HG03045 (cell line): ENCODE data around the gene CLTB.
"Not testable (repeated sequence)": the region's sequence is repeated elsewhere in the genome, so short reads cannot be mapped to it uniquely, and the experiment has no call there.

Experiments used
- ATAC-seq: cut with Tn5 transposase; IDR thresholded peaks from one replicate; pipeline ENCODE4 v1.9.1; 2021; ENCODE audit warnings: mild to moderate bottlenecking, moderate library complexity; ENCODE audit not compliant: unreplicated experiment

CLTB gene

GRCh38 chr5:176429972-176430371, 13.6 kb upstream of the CLTB start:
- no peak for ATAC-seq

DNA sequence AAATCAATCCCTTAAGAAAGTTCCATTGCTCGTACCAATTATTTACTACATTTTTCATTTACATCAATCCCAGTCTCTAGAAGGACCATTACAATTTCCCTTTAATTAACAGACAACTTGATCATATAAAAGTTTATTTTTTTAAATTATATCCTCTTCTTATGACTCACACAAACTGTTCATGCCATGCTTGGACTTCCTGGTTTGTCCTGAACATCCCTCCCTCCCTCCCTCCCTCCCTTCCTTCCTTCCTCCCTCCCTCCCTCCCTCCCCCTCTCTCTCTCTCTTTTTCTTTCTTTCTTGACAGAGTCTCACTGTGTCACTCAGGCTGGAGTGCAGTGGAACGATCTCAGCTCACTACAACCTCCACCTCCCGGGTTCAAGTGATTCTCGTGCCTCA, 11.6 kb upstream of the CLTB start:
- no peak for ATAC-seq

GRCh38 chr5:176426876-176427275, 10.5 kb upstream of the CLTB start:
- no peak for ATAC-seq

- no peak for ATAC-seq
Measured at GRCh38 chr5:176425791-176426190, 9.5 kb upstream of the CLTB start.

DNA sequence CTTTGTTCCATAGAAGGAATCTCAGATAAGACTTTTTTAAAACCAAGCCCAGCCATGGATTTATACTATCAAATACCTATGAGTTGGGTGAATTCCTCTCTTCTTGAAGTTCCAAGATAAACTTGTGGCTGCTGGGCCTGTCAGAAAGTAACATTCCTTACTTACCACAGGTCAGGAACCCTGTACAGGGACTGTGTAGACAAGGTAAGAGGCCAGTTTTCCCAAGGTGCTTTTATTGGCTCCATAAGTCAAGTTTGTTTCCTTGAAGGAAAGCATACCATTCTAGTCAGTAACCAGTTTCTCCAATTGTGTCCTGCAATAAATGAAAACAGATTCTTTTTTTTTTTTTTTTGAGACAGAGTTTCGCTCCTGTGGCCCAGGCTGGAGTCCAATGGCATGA, 8.8 kb upstream of the CLTB start:
- no peak for ATAC-seq

- no peak for ATAC-seq
Measured at GRCh38 chr5:176424181-176424580, 7.8 kb upstream of the CLTB start.

DNA sequence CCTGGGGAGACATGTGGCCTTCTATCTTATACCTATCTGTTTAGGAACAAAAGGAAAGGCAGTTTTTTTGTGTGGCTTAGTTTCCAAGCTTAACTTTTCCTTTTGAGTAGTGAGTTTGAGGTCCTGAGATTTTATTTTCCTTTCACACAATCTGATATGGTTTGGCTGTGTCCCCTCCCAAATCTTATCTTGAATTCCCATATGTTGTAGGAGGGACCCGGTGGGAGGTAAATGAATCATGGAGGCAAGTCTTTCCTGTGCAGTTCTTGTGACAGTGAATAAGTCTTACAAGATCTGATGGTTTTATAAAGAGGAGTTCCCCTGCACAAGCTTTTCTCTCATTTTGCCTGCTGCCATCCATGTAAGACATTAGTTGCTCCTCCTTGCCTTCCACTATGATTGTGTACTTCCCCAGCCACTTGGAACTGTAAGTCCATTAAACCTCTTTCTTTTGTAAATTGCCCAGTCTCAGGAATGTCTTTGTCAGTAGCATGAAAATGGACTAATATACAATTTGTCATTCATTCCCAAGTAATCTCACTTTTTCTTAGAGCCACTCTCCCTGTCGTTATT, 4.7 kb upstream of the CLTB start:
- no peak for ATAC-seq

GRCh38 chr5:176420086-176420485, 3.7 kb upstream of the CLTB start:
- no peak for ATAC-seq

GRCh38 chr5:176418251-176418650, 1.9 kb upstream of the CLTB start:
- no peak for ATAC-seq

- no peak for ATAC-seq
Measured at GRCh38 chr5:176416965-176417364, 626 bp upstream of the CLTB start.

DNA sequence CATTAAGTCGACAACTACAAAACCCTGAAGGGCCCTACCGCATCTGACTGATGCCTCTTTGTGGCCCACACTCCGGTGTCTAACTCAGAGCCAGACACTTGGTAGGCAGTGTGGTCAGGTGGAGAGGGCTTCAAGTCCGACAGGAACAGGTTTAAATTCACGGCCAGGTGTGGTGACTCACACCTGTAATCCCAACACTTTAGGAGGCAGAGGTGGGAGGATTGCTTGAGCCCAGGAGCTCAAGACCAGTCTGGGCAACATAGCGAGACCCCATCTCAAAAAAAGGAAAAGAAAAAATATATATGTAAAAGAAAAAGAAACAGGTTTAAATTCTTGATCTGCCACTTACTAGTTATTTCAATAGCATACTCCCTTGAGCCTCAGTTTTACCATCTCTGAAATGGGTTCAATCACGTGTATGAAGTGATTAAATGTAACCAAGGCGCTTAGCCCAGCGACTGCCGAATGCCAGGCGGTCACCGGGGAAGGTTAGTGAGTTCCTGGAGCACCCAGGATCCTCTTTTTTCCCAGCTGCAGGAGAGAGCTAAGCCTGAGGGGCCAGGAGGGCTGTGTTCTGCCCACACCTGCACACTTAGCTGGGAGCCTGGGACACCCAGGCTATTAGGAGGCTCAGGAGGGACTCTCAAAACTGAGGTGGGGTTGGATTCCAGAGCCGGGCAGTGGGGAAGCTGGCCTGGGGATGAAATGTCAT, 943 bp downstream of the CLTB start:
- no peak for ATAC-seq

- ATAC-seq, result no peak
Measured at GRCh38 chr5:176414704-176415103, 1.6 kb downstream of the CLTB start.

DNA sequence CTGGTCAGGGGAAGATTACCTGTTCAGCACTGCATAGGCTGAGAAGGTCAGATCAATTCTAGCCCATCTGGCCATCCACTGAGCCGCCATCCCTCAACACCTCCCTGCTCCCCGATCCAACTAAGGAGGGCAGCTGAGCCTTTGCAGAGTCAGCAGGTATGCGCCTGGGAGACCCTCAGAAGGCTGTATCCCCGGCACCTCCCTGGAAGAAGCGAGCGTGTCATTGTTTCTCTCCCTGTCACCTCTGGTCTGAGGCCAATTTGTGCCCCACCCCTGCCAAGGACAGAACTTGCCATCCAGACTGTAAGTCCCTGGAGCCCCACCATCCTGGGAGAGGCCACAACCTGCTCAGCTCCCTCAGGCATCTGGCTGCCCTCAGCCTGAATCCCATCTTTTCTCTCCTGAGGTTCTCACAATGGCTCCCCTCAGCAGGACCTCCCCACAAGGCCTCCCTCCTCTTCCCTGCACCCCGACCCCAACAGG, 2.6 kb downstream of the CLTB start:
- ATAC-seq, result no peak

DNA sequence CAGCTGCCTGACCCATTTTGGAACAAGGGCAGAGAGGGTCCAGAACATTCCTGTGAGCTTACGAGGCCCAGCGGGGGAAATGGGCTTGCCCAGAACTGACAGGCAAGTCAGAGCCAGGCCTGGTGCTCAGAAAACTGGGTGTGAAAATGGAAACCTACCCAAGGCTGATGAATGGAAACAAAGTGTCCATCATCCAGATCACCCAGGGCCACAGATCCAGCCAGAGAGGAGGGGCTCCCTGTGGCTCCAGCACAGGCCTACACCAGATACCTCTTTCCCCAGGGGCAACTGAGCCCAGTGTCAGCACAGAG, 3.1 kb downstream of the CLTB start:
- no peak for ATAC-seq

- no peak for ATAC-seq
Measured at GRCh38 chr5:176412517-176413254, 3.7 kb downstream of the CLTB start.

DNA sequence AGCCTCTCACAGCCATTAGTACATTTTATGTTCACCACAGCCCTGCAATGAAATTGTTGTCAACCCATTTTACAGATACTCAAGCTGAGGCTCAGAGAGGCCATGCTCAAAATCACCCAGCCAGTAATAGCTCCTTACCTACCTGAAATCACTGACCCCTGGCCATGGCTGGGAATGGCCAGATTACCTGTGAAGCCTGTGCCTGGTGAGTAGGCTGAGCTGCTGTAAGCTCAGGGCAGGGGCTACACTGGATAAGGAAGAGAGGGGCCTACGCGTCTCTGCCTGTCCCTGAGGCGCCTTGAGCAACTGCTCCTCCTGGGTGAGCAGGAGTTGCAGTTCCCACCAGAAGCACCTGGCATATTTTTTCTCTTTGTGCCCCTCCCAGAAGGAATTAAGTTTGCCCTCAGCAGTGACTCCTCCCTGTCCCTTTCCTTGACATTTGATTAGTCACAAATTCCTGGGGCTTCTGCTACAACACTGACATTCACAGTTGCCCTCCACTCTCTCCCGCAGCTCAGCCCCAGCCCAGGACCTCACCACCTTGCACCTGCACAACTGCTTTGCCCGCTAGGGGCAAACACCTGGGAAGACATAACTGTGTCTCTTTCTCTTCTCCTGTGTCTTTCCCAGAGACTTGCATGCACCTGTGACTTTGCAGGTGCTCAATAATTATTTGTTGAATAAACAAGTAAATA, 5.7 kb downstream of the CLTB start:
- no peak for ATAC-seq

- no peak for ATAC-seq
Measured at GRCh38 chr5:176409765-176410164, 6.6 kb downstream of the CLTB start.

GRCh38 chr5:176408590-176408989, 7.7 kb downstream of the CLTB start:
- ATAC-seq, result no peak

DNA sequence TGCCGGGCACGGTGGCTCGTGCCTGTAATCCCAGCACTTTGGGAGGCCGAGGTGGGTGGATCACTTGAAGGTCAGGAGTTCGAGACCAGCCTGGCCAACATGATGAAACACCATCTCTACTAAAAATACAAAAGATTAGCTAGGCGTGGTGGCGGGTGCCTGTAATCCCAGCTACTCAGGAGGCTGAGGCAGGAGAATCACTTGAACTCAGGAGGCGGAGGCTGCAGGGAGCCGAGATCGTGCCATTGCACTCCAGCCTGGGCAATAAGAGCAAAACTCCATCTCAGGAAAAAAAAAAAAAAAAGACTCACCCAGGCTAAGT, 8.1 kb downstream of the CLTB start:
- ATAC-seq, result not testable (repeated sequence)

DNA sequence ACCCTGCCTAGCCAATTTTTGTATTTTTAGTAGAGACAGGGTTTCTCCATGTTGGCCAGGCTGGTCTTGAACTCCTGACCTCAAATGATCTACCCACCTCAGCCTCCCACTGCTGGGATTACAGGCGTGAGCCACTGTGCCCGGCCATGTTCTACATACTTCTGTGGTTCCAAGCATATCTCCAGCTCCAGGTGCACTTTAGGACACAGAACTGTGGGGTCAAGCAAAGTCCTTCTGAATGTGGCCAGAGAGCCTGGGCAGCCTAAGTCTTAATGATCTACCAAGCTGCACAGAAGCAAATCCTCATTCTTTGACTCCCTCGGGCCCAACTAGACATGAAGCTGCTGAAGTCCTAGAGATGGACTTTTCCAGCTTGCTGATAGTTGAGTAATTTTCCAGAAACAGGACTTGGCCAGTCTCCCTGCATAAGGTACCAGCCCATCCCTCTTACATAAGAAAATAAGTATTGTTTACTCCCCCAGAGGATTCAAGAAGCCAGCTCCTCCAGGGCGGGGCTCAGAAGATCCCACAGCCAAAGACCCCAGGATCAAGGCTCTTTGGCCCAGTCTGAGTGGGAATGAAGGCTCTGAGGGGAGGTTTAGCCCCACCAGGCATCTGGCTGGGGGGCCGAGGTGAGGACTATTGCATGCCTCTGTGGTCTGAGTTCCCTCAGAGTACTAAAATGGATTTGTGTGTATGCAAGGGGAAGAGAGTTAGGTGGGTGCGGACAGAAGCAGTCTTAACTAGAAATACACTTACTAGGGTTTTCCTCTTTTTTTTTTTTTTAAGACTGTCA, 8.7 kb downstream of the CLTB start:
- ATAC-seq, result no peak

GRCh38 chr5:176406436-176407052, 9.8 kb downstream of the CLTB start:
- ATAC-seq, result no peak
